Sigmoid colon (tissue), 7 donors: ENCODE measurements around the gene CTIF. TPM values are rescaled to one million over a fixed set of nuclear protein-coding genes. Genes with fewer than 3 reads are reported as not detected.
A peak's percentile ranks its signal among the peaks of the same experiment; 100 is the strongest.

Source experiments
- DNase-seq: peaks from one replicate; pipeline ENCODE4 v3.0.0-alpha.2; 2019
- H3K27ac ChIP-seq, 4 donors: fragments of 200-600 bp; sonication (generic); one replicate each; pipeline ENCODE4 v1.5.1; 2016 to 2019; ENCODE audit warnings: mild to moderate bottlenecking in 1 of 4
- H3K27me3 ChIP-seq, 3 donors: fragments of 200-600 bp; sonication (generic); one replicate each; pipeline ENCODE4 v1.5.1; 2019; ENCODE audit warnings: mild to moderate bottlenecking in 1 of 3
- H3K36me3 ChIP-seq, 4 donors: fragments of 200-600 bp; sonication (generic); one replicate each; pipeline ENCODE4 v1.5.1; 2016 to 2019
- H3K4me1 ChIP-seq, 4 donors: fragments of 200-600 bp; sonication (generic); one replicate each; pipeline ENCODE4 v1.5.1; 2017 to 2019
- H3K4me3 ChIP-seq, 4 donors: fragments of 200-600 bp; sonication (generic); one replicate each; pipeline ENCODE4 v1.5.1; 2017 to 2019; ENCODE audit warnings: mild to moderate bottlenecking in 2 of 4, moderate library complexity in 1 of 4
- H3K9me3 ChIP-seq, 4 donors: fragments of 200-600 bp in 3 of 4; sonication (generic) in 3 of 4; one replicate each; pipeline versions ENCODE4 v1.5.1 to v1.6.1; 2013 to 2019
- EP300 ChIP-seq, 4 donors: sonication (generic); formaldehyde crosslinking; IDR thresholded peaks; one replicate each; pipeline ENCODE4 v1.6.1; 2017; ENCODE audit warnings: antibody characterized with exemption in 4 of 4
- POLR2A ChIP-seq, 2 donors: fragments of 450-650 bp; IDR thresholded peaks; one replicate each; pipeline ENCODE4 v1.6.1; 2016; ENCODE audit warnings: antibody characterized with exemption in 2 of 2, mild to moderate bottlenecking in 2 of 2, moderate library complexity in 2 of 2
- POLR2AphosphoS5 ChIP-seq, 4 donors: sonication (generic); formaldehyde crosslinking; IDR thresholded peaks; one replicate each; pipeline ENCODE4 v1.6.1; 2017; ENCODE audit warnings: antibody characterized with exemption in 4 of 4
- WGBS, 2 donors: extraction: QIAGEN DNeasy Blood & Tissue Kit; methylation state at CpG; one replicate each; pipeline ENCODE4 v1.1.7; 2013; 5-methylcytosine and 5-hydroxymethylcytosine counted together
- intact Hi-C: fragments of 100-400 bp; cut with DNase I; formaldehyde crosslinking; loops from one replicate; pipeline ENCODE4 v1.15.1; 2023
- polyA plus RNA-seq, 3 donors: library from polyadenylated mRNA; stranded (reverse); fragments of 200-250 nt; gene quantifications; one replicate each; pipeline ENCODE4 v1.2.3, GENCODE V29; 2013
- total RNA-seq, 4 donors: library from RNA; depleted of rRNA; stranded (reverse); fragments of >200 nt; gene quantifications; one replicate each; pipeline ENCODE4 v1.1.0, GENCODE V29; 2016
- TF ChIP-seq, protein P1 (sequence below), 4 experiments: fragments of 450-650 bp in 3 of 4; fragments of 200-600 bp in 1 of 4; IDR thresholded peaks; one replicate each; pipeline ENCODE4 v1.5.1; 2016 to 2019; ENCODE audit warnings: antibody characterized with exemption in 4 of 4, mild to moderate bottlenecking in 3 of 4, moderate library complexity in 2 of 4
- donor health status: healthy with polysubstance abuse.
- donor health status: Bipolar disorder and iron deficiency.
- donor health status: healthy.

The CTIF gene
- total and polyA plus RNA-seq, 7 donors = 3.6 to 65.9 (median 22.5) TPM

DNA sequence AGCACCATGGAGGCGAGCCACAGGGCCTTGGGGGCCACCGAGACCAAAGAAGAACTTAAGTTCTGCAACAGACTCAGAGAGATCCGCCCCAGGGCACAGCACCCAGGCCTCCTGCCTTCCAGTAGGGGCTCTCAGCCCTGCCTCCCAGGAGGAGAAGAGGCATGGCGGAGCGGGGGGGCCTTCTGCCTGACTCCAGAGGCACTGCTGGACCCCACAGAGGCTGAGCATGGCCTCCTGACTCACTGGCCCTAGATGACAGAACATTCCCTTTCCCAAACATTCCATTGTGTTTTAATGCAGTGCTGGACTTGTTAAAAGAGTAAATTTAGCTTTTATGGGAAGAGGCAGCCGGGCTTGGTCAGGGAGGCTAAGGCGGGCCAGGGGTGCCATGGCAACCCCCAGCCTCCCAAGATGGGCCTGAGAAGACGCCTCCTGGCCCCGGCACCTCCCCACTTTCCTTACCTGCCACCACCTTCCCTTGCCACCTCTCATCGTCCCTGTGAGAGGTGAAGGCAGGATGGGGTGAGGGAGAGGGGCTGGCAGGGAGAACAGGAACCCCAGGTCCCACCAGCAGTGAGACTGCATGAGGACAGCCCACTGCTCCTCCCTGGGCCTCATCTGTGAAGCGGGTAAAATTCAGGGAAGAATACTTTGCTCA, 346.6 kb downstream of the CTIF start:
- TF ChIP-seq POLR2AphosphoS5 (IDR thresholded peaks at IDR 0.05) = no peak
- no peak for TF ChIP-seq POLR2A (IDR thresholded peaks at IDR 0.05)
- TF ChIP-seq, protein P1, sequence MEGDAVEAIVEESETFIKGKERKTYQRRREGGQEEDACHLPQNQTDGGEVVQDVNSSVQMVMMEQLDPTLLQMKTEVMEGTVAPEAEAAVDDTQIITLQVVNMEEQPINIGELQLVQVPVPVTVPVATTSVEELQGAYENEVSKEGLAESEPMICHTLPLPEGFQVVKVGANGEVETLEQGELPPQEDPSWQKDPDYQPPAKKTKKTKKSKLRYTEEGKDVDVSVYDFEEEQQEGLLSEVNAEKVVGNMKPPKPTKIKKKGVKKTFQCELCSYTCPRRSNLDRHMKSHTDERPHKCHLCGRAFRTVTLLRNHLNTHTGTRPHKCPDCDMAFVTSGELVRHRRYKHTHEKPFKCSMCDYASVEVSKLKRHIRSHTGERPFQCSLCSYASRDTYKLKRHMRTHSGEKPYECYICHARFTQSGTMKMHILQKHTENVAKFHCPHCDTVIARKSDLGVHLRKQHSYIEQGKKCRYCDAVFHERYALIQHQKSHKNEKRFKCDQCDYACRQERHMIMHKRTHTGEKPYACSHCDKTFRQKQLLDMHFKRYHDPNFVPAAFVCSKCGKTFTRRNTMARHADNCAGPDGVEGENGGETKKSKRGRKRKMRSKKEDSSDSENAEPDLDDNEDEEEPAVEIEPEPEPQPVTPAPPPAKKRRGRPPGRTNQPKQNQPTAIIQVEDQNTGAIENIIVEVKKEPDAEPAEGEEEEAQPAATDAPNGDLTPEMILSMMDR (IDR thresholded peaks at IDR 0.05) = no peak
- TF ChIP-seq EP300 (IDR thresholded peaks at IDR 0.05) = no peak
- Histone ChIP-seq H3K36me3 (no peaks in the 10 kb centered on the region), H3K4me3 (no peak overlapping the region), H3K4me1 (peaks cover 0 to 34% (median 29%) of the 10 kb centered on the region in 4 donors), H3K9me3 (no peaks in the 10 kb centered on the region), H3K27ac (peak overlapping the region in 2 of 4 donors; percentile 23 to 64), H3K27me3 (no peaks in the 10 kb centered on the region)
- 93% methylated on average over 11 of the region's 11 CpGs for WGBS, 2 donors
- intact Hi-C loops = no loop called here
- DNase-seq = peak; percentile 52

DNA sequence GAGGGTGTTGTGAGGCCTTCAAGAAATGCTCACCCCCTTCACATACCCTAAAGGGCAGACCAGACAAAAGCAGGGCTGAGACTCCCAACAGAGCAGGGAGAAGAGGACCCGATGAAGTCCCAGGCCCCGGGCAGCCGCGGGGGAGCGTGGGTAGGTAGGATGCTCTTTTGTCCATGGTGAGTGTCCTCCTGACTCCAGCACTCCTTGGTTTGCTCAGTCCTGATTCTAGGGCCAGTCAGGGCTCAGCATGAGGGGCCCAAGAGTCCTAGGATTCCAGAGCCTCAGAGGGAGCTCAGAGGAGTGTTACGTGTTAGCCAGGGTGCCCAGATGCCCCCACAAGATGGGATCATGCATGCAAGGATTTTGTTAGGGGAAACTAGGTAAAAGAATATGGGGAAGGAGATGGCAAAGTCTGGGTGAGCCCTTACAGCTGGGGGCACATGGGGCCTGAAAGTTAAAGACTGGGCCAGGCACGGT, 347.1 kb downstream of the CTIF start:
- Histone ChIP-seq H3K4me1 (peaks cover 0 to 34% (median 29%) of the 10 kb centered on the region in 4 donors), H3K27ac (peak overlapping the region in 1 of 4 donors; percentile 64), H3K9me3 (no peaks in the 10 kb centered on the region), H3K4me3 (no peak overlapping the region), H3K27me3 (no peaks in the 10 kb centered on the region), H3K36me3 (no peaks in the 10 kb centered on the region)
- TF ChIP-seq, protein P1 (IDR thresholded peaks at IDR 0.05) = no peak
- TF ChIP-seq POLR2AphosphoS5 (IDR thresholded peaks at IDR 0.05) (no peak), EP300 (IDR thresholded peaks at IDR 0.05) (no peak), POLR2A (IDR thresholded peaks at IDR 0.05) (no peak)
- WGBS, 2 donors = 89 to 96% methylated on average over 7 of the region's 7 CpGs
- peak; percentile 20 for DNase-seq
- intact Hi-C loops = no loop called here

DNA sequence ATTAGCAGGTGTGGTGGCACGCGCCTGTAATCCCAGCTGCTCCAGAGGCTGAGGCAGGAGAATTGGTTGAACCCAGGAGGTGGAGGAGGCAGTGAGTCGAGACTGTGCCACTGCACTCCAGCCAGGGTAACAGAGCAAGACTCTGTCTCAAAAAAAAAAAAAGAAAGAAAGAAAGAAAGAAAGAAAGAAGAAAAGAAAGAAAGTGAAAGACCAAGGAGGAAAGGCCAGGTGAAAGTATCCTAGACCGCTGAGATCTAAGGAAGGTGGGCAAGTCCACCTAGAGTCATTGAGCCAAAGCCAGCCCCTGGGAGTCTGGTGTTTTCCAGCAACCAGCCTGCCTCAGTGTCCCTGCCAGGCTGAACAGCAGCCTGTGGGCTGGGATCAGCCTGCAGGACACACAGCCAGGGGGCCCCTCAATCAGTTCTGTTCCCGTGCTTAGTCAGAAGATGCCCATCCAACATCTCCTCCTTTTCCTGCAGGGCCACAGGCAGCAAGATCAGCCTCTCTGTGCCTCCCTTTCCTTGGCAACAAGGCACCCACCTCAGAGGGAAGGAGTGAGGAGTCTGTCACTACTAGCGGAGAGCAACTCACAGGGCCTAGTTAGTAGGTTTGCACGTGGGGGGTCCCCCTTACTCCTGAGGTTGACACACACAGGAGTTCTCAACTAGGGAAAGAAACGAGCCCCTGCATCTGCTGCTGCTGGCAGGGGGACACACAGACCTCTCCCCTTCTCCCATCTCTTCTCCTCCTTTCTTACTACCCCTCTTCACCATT, 347.9 kb downstream of the CTIF start:
- intact Hi-C loops = no loop called here
- TF ChIP-seq POLR2A (IDR thresholded peaks at IDR 0.05) = no peak
- no peak for TF ChIP-seq POLR2AphosphoS5 (IDR thresholded peaks at IDR 0.05)
- TF ChIP-seq EP300 (IDR thresholded peaks at IDR 0.05) = no peak
- TF ChIP-seq, protein P1 (IDR thresholded peaks at IDR 0.05) = no peak
- 91 to 93% methylated on average over 8 of the region's 8 CpGs for WGBS, 2 donors
- no peak overlapping the region for H3K4me3 ChIP-seq
- H3K4me1 ChIP-seq = peaks cover 0 to 34% (median 29%) of the 10 kb centered on the region in 4 donors
- peak; percentile 35 for DNase-seq
- H3K27ac ChIP-seq = no peak overlapping the region
- no peaks in the 10 kb centered on the region for H3K36me3 ChIP-seq
- no peaks in the 10 kb centered on the region for H3K9me3 ChIP-seq
- H3K27me3 ChIP-seq = no peaks in the 10 kb centered on the region

DNA sequence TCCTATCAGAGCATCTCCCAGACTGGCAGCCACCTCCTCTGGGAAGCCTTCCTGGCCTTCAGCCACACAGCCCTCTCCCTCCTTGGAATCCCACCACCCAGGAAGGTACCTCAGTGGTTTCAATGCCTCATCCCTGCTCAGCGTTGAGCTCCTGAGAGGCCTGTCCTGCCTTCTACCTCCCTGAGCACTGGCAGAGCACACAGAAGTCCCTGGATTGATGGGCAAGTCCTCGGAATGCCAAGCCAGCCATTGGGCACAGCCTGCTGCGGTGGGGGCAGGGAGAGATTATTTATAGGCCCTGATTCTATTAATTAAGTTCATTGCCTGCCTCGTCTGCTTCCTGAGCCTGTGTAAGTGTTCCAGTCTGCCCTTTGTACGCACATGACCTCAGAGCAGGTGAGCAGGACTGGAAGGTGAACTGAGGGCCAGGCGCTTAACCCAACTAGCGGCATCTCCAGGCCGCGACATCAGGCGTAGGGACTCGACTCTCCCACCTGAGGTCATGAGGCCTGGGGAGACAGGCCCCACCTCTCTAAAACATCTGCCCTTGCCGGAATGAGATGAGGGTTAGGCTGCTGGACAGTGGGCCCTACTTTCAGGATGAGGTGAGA, 348.6 kb downstream of the CTIF start:
- TF ChIP-seq, protein P1 (IDR thresholded peaks at IDR 0.05) = no peak
- TF ChIP-seq POLR2AphosphoS5 (IDR thresholded peaks at IDR 0.05) = no peak
- no peak for TF ChIP-seq EP300 (IDR thresholded peaks at IDR 0.05)
- no peak for TF ChIP-seq POLR2A (IDR thresholded peaks at IDR 0.05)
- H3K4me3 ChIP-seq = no peak overlapping the region
- peak; percentile 29 for DNase-seq
- no peaks in the 10 kb centered on the region for H3K36me3 ChIP-seq
- H3K4me1 ChIP-seq = peaks cover 0 to 34% (median 29%) of the 10 kb centered on the region in 4 donors
- H3K27ac ChIP-seq = no peak overlapping the region
- H3K27me3 ChIP-seq = no peaks in the 10 kb centered on the region
- H3K9me3 ChIP-seq = no peaks in the 10 kb centered on the region
- intact Hi-C loops = no loop called here
- WGBS, 2 donors = 93 to 94% methylated on average over 12 of the region's 12 CpGs
